Measurements from ENCODE around the gene EIF5AL1.

- no peak for TF ChIP-seq CTCF (IDR thresholded peaks at IDR 0.05)
- TF ChIP-seq EZH2 (IDR thresholded peaks at IDR 0.05; ENCODE audit: borderline replicate concordance, insufficient read depth, low read depth, low read length, poor library complexity, severe bottlenecking) = no peak
These were observed 29.0 kb upstream of the EIF5AL1 start for GRCh38 chr10:79483299-79483698.
